GM12864 (cell line): ENCODE data around the gene ZSCAN1.

Source experiments
- DNase-seq: peaks from one replicate; pipeline ENCODE4 v3.0.0-alpha.2; 2011; ENCODE audit warnings: low read depth
- H3K4me3 ChIP-seq: 2 replicates; pipeline ENCODE4 v1.5.1; 2011; ENCODE audit warnings: mild to moderate bottlenecking, low read depth, low read length, control low read depth
- CTCF ChIP-seq: IDR thresholded peaks from 2 replicates; pipeline ENCODE4 v1.5.1; 2011; ENCODE audit warnings: low read depth, mild to moderate bottlenecking, moderate library complexity, low read length, control low read depth, inconsistent platforms; ENCODE audit errors: missing control alignments

ZSCAN1 gene

GRCh38 chr19:58021541-58022282, 12.1 kb upstream of the ZSCAN1 start:
- no peak for DNase-seq
- TF ChIP-seq CTCF, result peak; percentile 38
- no peak overlapping the region for H3K4me3 ChIP-seq

- no peak overlapping the region for H3K4me3 ChIP-seq
- no peak for DNase-seq
- no peak for TF ChIP-seq CTCF
Observed at GRCh38 chr19:58022283-58022660, 11.6 kb upstream of the ZSCAN1 start.

GRCh38 chr19:58024661-58025060, 9.2 kb upstream of the ZSCAN1 start:
- no peak for TF ChIP-seq CTCF
- no peak for DNase-seq
- H3K4me3 ChIP-seq, result no peak overlapping the region

GRCh38 chr19:58034477-58034793, 610 bp downstream of the ZSCAN1 start:
- H3K4me3 ChIP-seq, result no peak overlapping the region
- TF ChIP-seq CTCF, result no peak
- DNase-seq, result no peak

GRCh38 chr19:58035863-58036262, 2.0 kb downstream of the ZSCAN1 start:
- H3K4me3 ChIP-seq, result no peak overlapping the region
- no peak for TF ChIP-seq CTCF
- DNase-seq, result no peak

- no peak overlapping the region for H3K4me3 ChIP-seq
- no peak for TF ChIP-seq CTCF
- no peak for DNase-seq
Observed at GRCh38 chr19:58037927-58038687, 4.3 kb downstream of the ZSCAN1 start.

- H3K4me3 ChIP-seq, result no peak overlapping the region
- no peak for DNase-seq
- TF ChIP-seq CTCF, result no peak
Observed at GRCh38 chr19:58038688-58039204, 4.9 kb downstream of the ZSCAN1 start.
